Measurements from ENCODE around the gene KAZALD1.
"Not testable (repeated sequence)": the region's sequence is repeated elsewhere in the genome, so short reads cannot be mapped to it uniquely, and the experiment has no call there.

The KAZALD1 gene

DNA sequence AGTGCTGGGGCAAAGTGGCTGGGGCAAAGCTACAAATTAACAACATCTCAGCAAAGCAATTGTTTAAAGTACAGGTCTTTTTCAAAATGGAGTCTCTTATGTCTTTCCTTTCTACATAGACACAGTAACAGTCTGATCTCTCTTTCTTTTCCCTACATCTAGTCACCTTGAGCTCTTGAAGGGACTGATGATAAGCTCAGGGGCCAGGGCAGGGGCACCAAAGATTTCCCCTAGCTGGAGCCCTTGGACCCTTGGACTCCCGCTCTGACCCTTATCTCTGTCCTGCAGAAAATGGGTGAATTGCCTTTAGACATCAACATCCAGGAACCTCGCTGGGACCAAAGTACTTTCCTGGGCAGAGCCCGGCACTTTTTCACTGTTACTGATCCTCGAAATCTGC, 27.4 kb upstream of the KAZALD1 start:
- H3K27ac ChIP-seq (ENCODE audit: insufficient read depth in 1 of 2, low read depth in 1 of 2, low read length in 2 of 2, poor library complexity in 1 of 2, severe bottlenecking in 2 of 2); H3K4me3 ChIP-seq (ENCODE audit: control insufficient read depth in 1 of 7, extremely low read depth in 1 of 7, insufficient read depth in 4 of 7, low read depth in 2 of 7, low read length in 6 of 7); DNase-seq; H3K27me3 ChIP-seq (replicated peaks in 2 of 5; ENCODE audit: control insufficient read depth in 4 of 5, insufficient read depth in 5 of 5, low read length in 4 of 5); POLR2A ChIA-PET; H3K9me3 ChIP-seq (ENCODE audit: control extremely low read depth in 1 of 5, control insufficient read depth in 4 of 5, insufficient read depth in 2 of 5, low read depth in 1 of 5, low read length in 4 of 5): not testable (repeated sequence)
- peaks cover 8 to 49% (median 26%) of the 10 kb centered on the region in 4 experiments for H3K36me3 ChIP-seq (ENCODE audit: control insufficient read depth in 4 of 4, insufficient read depth in 4 of 4, low read length in 3 of 4)
- WGBS (ENCODE audit: insufficient coverage) = 97% methylated on average over 4 of the region's 4 CpGs
- CTCF ChIA-PET = interaction anchor here (0.9 to 45.1 kb wide), 7 partner anchors 9 to 107 kb away, joined by 3 to 1574 read pairs (median 4); partner anchors contain the start of gene KAZALD1
- peaks cover 2 to 42% (median 32%) of the 10 kb centered on the region in 4 experiments for H3K4me1 ChIP-seq (ENCODE audit: control extremely low read depth in 1 of 4, control insufficient read depth in 4 of 4, insufficient read depth in 4 of 4, low read length in 3 of 4)

- 90% methylated on average over 7 of the region's 7 CpGs for WGBS (ENCODE audit: insufficient coverage)
- Histone ChIP-seq H3K9me3 (ENCODE audit: control extremely low read depth in 1 of 5, control insufficient read depth in 4 of 5, insufficient read depth in 2 of 5, low read depth in 1 of 5, low read length in 4 of 5) (no peaks in the 10 kb centered on the region), H3K4me3 (ENCODE audit: control insufficient read depth in 1 of 7, extremely low read depth in 1 of 7, insufficient read depth in 4 of 7, low read depth in 2 of 7, low read length in 6 of 7) (no peak overlapping the region), H3K4me1 (ENCODE audit: control extremely low read depth in 1 of 4, control insufficient read depth in 4 of 4, insufficient read depth in 4 of 4, low read length in 3 of 4) (peaks cover 2 to 37% (median 30%) of the 10 kb centered on the region in 4 experiments), H3K27me3 (replicated peaks in 2 of 5; ENCODE audit: control insufficient read depth in 4 of 5, insufficient read depth in 5 of 5, low read length in 4 of 5) (peaks cover 0 to 1% (median 0%) of the 10 kb centered on the region in 5 experiments), H3K27ac (ENCODE audit: insufficient read depth in 1 of 2, low read depth in 1 of 2, low read length in 2 of 2, poor library complexity in 1 of 2, severe bottlenecking in 2 of 2) (no peak overlapping the region), H3K36me3 (ENCODE audit: control insufficient read depth in 4 of 4, insufficient read depth in 4 of 4, low read length in 3 of 4) (peaks cover 8 to 56% (median 26%) of the 10 kb centered on the region in 4 experiments)
- CTCF ChIA-PET = interaction anchor here (0.9 to 45.1 kb wide), 6 partner anchors 10 to 107 kb away, joined by 3 to 1574 read pairs (median 6); partner anchors contain the start of gene KAZALD1
- POLR2A ChIA-PET = no interaction called here
- DNase-seq = no peak
Observed at GRCh38 chr10:101035314-101035713, 26.5 kb upstream of the KAZALD1 start.

DNA sequence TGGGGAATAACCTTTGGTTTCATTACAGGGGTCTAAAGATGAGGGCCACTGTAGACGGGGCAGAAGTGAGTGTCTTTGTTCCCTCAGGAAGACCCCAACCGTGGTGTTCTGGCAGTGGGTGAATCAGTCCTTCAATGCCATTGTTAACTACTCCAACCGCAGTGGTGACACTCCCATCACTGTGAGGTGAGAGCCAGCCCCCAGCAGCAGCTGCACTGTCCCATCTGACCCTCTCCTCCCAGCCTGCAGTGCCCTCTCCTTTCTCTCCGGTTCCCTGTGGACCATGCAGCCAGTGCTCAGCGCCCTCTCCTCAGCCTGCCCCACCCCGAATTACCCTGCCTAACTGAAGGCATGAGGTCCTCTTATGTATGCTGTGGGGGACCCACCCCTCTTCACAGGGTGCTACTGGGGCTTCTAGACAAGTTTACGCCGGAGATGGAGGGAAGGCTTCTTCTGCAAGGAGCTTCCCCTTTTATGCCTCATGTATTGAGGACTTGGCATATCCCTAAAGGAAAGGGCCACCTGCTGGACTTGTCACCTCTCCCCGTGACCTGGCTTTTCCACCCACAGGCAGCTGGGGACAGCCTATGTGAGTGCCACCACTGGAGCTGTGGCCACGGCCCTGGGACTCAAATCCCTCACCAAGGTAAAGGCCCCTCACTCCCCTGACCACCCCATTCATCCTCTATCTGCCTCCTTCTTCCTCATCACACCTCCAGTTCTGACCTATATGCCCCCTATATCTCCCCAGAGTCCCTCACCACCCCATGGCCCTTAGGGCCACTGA, 25.7 kb upstream of the KAZALD1 start:
- Histone ChIP-seq H3K27me3 (replicated peaks in 2 of 5; ENCODE audit: control insufficient read depth in 4 of 5, insufficient read depth in 5 of 5, low read length in 4 of 5) (no peaks in the 10 kb centered on the region), H3K36me3 (ENCODE audit: control insufficient read depth in 4 of 4, insufficient read depth in 4 of 4, low read length in 3 of 4) (peaks cover 8 to 56% (median 26%) of the 10 kb centered on the region in 4 experiments), H3K27ac (ENCODE audit: insufficient read depth in 1 of 2, low read depth in 1 of 2, low read length in 2 of 2, poor library complexity in 1 of 2, severe bottlenecking in 2 of 2) (no peak overlapping the region), H3K4me3 (ENCODE audit: control insufficient read depth in 1 of 7, extremely low read depth in 1 of 7, insufficient read depth in 4 of 7, low read depth in 2 of 7, low read length in 6 of 7) (no peak overlapping the region), H3K4me1 (ENCODE audit: control extremely low read depth in 1 of 4, control insufficient read depth in 4 of 4, insufficient read depth in 4 of 4, low read length in 3 of 4) (peaks cover 2 to 33% (median 23%) of the 10 kb centered on the region in 4 experiments), H3K9me3 (ENCODE audit: control extremely low read depth in 1 of 5, control insufficient read depth in 4 of 5, insufficient read depth in 2 of 5, low read depth in 1 of 5, low read length in 4 of 5) (no peaks in the 10 kb centered on the region)
- ChIA-PET POLR2A (no interaction called here), CTCF (interaction anchor here (1.8 to 45.1 kb wide), 3 partner anchors 18 to 106 kb away, joined by 7 to 1574 read pairs (median 12); partner anchors contain the start of gene KAZALD1)
- WGBS (ENCODE audit: insufficient coverage) = 98% methylated on average over 5 of the region's 10 CpGs
- no peak for DNase-seq

DNA sequence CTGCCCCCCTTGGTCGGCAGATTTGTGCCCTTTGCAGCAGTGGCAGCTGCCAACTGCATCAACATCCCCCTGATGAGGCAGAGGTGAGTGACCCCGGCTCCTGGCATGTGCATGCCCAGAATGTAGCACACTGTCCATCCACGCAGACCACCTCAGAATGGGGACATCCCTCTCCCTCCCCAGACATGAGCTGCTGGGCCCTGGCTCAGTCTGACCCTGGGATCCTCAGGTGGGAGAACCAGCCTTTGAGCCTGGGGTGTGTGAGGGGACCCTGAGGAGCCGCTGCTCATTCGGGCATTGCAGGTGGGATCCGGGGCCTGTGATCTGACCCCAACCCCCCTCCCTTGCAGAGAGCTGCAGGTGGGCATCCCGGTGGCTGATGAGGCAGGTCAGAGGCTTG, 25.1 kb upstream of the KAZALD1 start:
- WGBS (ENCODE audit: insufficient coverage) = 91% methylated on average over 7 of the region's 7 CpGs
- Histone ChIP-seq H3K36me3 (ENCODE audit: control insufficient read depth in 4 of 4, insufficient read depth in 4 of 4, low read length in 3 of 4) (peaks cover 8 to 56% (median 26%) of the 10 kb centered on the region in 4 experiments), H3K27me3 (replicated peaks in 2 of 5; ENCODE audit: control insufficient read depth in 4 of 5, insufficient read depth in 5 of 5, low read length in 4 of 5) (no peaks in the 10 kb centered on the region), H3K4me1 (ENCODE audit: control extremely low read depth in 1 of 4, control insufficient read depth in 4 of 4, insufficient read depth in 4 of 4, low read length in 3 of 4) (peaks cover 2 to 32% (median 18%) of the 10 kb centered on the region in 4 experiments), H3K4me3 (ENCODE audit: control insufficient read depth in 1 of 7, extremely low read depth in 1 of 7, insufficient read depth in 4 of 7, low read depth in 2 of 7, low read length in 6 of 7) (no peak overlapping the region), H3K9me3 (ENCODE audit: control extremely low read depth in 1 of 5, control insufficient read depth in 4 of 5, insufficient read depth in 2 of 5, low read depth in 1 of 5, low read length in 4 of 5) (no peaks in the 10 kb centered on the region), H3K27ac (ENCODE audit: insufficient read depth in 1 of 2, low read depth in 1 of 2, low read length in 2 of 2, poor library complexity in 1 of 2, severe bottlenecking in 2 of 2) (no peak overlapping the region)
- no peak for DNase-seq
- ChIA-PET POLR2A (no interaction called here), CTCF (interaction anchor here (7.7 to 67.5 kb wide), 3 partner anchors 7 to 34 kb away, joined by 71 to 1574 read pairs (median 1574); partner anchors contain the start of genes KAZALD1, PDZD7 and SFXN3)

GRCh38 chr10:101038484-101038883, 23.3 kb upstream of the KAZALD1 start:
- WGBS (ENCODE audit: insufficient coverage) = no CpG with 5 or more reads among the region's 5 CpGs
- H3K9me3 ChIP-seq (ENCODE audit: control extremely low read depth in 1 of 5, control insufficient read depth in 4 of 5, insufficient read depth in 2 of 5, low read depth in 1 of 5, low read length in 4 of 5) = no peaks in the 10 kb centered on the region
- H3K27me3 ChIP-seq (replicated peaks in 2 of 5; ENCODE audit: control insufficient read depth in 4 of 5, insufficient read depth in 5 of 5, low read length in 4 of 5) = no peaks in the 10 kb centered on the region
- peaks cover 8 to 56% (median 26%) of the 10 kb centered on the region in 4 experiments for H3K36me3 ChIP-seq (ENCODE audit: control insufficient read depth in 4 of 4, insufficient read depth in 4 of 4, low read length in 3 of 4)
- no peak overlapping the region for H3K4me3 ChIP-seq (ENCODE audit: control insufficient read depth in 1 of 7, extremely low read depth in 1 of 7, insufficient read depth in 4 of 7, low read depth in 2 of 7, low read length in 6 of 7)
- DNase-seq = no peak
- H3K27ac ChIP-seq (ENCODE audit: insufficient read depth in 1 of 2, low read depth in 1 of 2, low read length in 2 of 2, poor library complexity in 1 of 2, severe bottlenecking in 2 of 2) = no peak overlapping the region
- ChIA-PET CTCF (interaction anchor here (1.1 to 67.5 kb wide), 5 partner anchors 5 to 103 kb away, joined by 3 to 1574 read pairs (median 71); partner anchors contain the start of genes KAZALD1, PDZD7 and SFXN3), POLR2A (no interaction called here)
- peaks cover 0 to 31% (median 16%) of the 10 kb centered on the region in 4 experiments for H3K4me1 ChIP-seq (ENCODE audit: control extremely low read depth in 1 of 4, control insufficient read depth in 4 of 4, insufficient read depth in 4 of 4, low read length in 3 of 4)

DNA sequence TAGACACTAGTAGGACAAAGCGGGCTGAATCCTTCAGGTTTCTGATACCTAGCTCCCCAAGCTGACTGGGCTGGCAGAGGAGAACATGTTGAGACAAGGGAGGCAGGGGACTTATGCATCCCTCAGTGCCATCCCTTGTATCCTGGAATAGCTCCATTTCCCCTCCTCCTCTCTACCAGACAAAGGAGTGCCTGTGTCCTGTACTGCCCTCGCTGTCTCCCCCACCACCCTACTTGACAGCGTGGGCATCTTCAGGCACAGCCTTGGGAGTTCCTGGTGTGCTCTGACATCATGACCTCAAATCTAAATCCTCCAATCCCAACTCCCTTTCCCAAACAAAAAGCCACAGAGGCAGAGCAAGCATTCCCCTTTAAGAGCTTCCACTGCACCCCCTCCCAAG, 21.7 kb upstream of the KAZALD1 start:
- H3K4me1 ChIP-seq (ENCODE audit: control extremely low read depth in 1 of 4, control insufficient read depth in 4 of 4, insufficient read depth in 4 of 4, low read length in 3 of 4) = peaks cover 0 to 27% (median 18%) of the 10 kb centered on the region in 4 experiments
- H3K36me3 ChIP-seq (ENCODE audit: control insufficient read depth in 4 of 4, insufficient read depth in 4 of 4, low read length in 3 of 4) = peaks cover 8 to 51% (median 25%) of the 10 kb centered on the region in 4 experiments
- no peak for DNase-seq
- H3K9me3 ChIP-seq (ENCODE audit: control extremely low read depth in 1 of 5, control insufficient read depth in 4 of 5, insufficient read depth in 2 of 5, low read depth in 1 of 5, low read length in 4 of 5) = no peaks in the 10 kb centered on the region
- no peak overlapping the region for H3K27ac ChIP-seq (ENCODE audit: insufficient read depth in 1 of 2, low read depth in 1 of 2, low read length in 2 of 2, poor library complexity in 1 of 2, severe bottlenecking in 2 of 2)
- 100% methylated on average over 2 of the region's 3 CpGs for WGBS (ENCODE audit: insufficient coverage)
- ChIA-PET CTCF (interaction anchor here (1.5 to 67.5 kb wide), 5 partner anchors 3 to 102 kb away, joined by 3 to 1574 read pairs (median 71); partner anchors contain the start of genes KAZALD1, PDZD7 and SFXN3), POLR2A (interaction anchor here (0.6 kb wide), 1 partner anchor 171 kb away, joined by 3 read pairs; no protein-coding TSS in a partner anchor)
- H3K27me3 ChIP-seq (replicated peaks in 2 of 5; ENCODE audit: control insufficient read depth in 4 of 5, insufficient read depth in 5 of 5, low read length in 4 of 5) = peaks cover 0 to 2% (median under 1%) of the 10 kb centered on the region in 5 experiments
- no peak overlapping the region for H3K4me3 ChIP-seq (ENCODE audit: control insufficient read depth in 1 of 7, extremely low read depth in 1 of 7, insufficient read depth in 4 of 7, low read depth in 2 of 7, low read length in 6 of 7)

All from common myeloid progenitor, CD34-positive (primary cell).